ACC112 (cell line): ENCODE measurements around the gene FMO4.
A peak's percentile ranks its signal among the peaks of the same experiment; 100 is the strongest.
"Not testable (repeated sequence)": the region's sequence is repeated elsewhere in the genome, so short reads cannot be mapped to it uniquely, and the experiment has no call there.

Source experiments
- H2AFZ ChIP-seq: fragments of 200-600 bp; sonication (generic); one replicate; pipeline ENCODE4 v1.6.0; 2017; ENCODE audit warnings: antibody characterized with exemption, low read length; ENCODE audit not compliant: unreplicated experiment
- H3K27ac ChIP-seq: fragments of 200-600 bp; sonication (generic); 2 replicates; pipeline ENCODE4 v1.5.1; 2014; ENCODE audit warnings: low read depth, mild to moderate bottlenecking, antibody characterized with exemption, low read length, moderate library complexity
- H3K27me3 ChIP-seq: fragments of 200-600 bp; sonication (generic); 2 replicates; pipeline ENCODE4 v1.6.1; 2014; ENCODE audit warnings: mild to moderate bottlenecking, antibody characterized with exemption, low read length, moderate library complexity, mixed read lengths; ENCODE audit not compliant: insufficient read depth
- H3K36me3 ChIP-seq: fragments of 200-600 bp; sonication (generic); 2 replicates; pipeline ENCODE4 v1.6.1; 2016; ENCODE audit warnings: mild to moderate bottlenecking, antibody characterized with exemption, low read length, moderate library complexity, mixed read lengths; ENCODE audit not compliant: insufficient read depth
- H3K4me1 ChIP-seq: fragments of 200-600 bp; sonication (generic); one replicate; pipeline ENCODE4 v1.6.1; 2016; ENCODE audit warnings: low read length, mixed read lengths; ENCODE audit not compliant: insufficient read depth, unreplicated experiment, control insufficient read depth
- H3K4me3 ChIP-seq: fragments of 200-600 bp; sonication (generic); 2 replicates; pipeline ENCODE4 v1.5.1; 2014; ENCODE audit warnings: mild to moderate bottlenecking, low read depth, low read length
- H3K79me2 ChIP-seq: fragments of 200-600 bp; sonication (generic); one replicate; pipeline ENCODE4 v1.6.0; 2016; ENCODE audit warnings: low read length; ENCODE audit not compliant: control insufficient read depth, unreplicated experiment, insufficient read depth

Gene FMO4

GRCh38 chr1:171292799-171293198, 21.2 kb upstream of the FMO4 start:
- Histone ChIP-seq H3K79me2 (no peaks in the 10 kb centered on the region), H3K4me1 (no peaks in the 10 kb centered on the region), H2AFZ (no peak overlapping the region), H3K36me3 (no peaks in the 10 kb centered on the region), H3K27me3 (peaks cover 23% of the 10 kb centered on the region; the same call in 1 of the 2 replicates), H3K27ac (no peak overlapping the region), H3K4me3 (no peak overlapping the region)

GRCh38 chr1:171295383-171295782, 18.6 kb upstream of the FMO4 start:
- not testable (repeated sequence) for H2AFZ ChIP-seq, H3K4me1 ChIP-seq, H3K79me2 ChIP-seq, H3K36me3 ChIP-seq, H3K4me3 ChIP-seq, H3K27ac ChIP-seq
- peaks cover 38% of the 10 kb centered on the region; the same call in 1 of the 2 replicates for H3K27me3 ChIP-seq

- no peak overlapping the region for H2AFZ ChIP-seq
- H3K79me2 ChIP-seq, result no peaks in the 10 kb centered on the region
- H3K4me3 ChIP-seq, result no peak overlapping the region
- H3K27me3 ChIP-seq, result peaks cover 38% of the 10 kb centered on the region; the same call in 1 of the 2 replicates
- no peaks in the 10 kb centered on the region for H3K36me3 ChIP-seq
- H3K4me1 ChIP-seq, result no peaks in the 10 kb centered on the region
- no peak overlapping the region for H3K27ac ChIP-seq
Observed at GRCh38 chr1:171295821-171296220, 18.2 kb upstream of the FMO4 start.

GRCh38 chr1:171296897-171297296, 17.1 kb upstream of the FMO4 start:
- H3K27ac ChIP-seq, result no peak overlapping the region

GRCh38 chr1:171298696-171299095, 15.3 kb upstream of the FMO4 start:
- H3K27me3 ChIP-seq, result peaks cover 52% of the 10 kb centered on the region; the same call in 1 of the 2 replicates
- H3K27ac ChIP-seq, result no peak overlapping the region
- no peaks in the 10 kb centered on the region for H3K79me2 ChIP-seq
- no peak overlapping the region for H2AFZ ChIP-seq
- 0 out of 2 replicates have a peak, but pooled peaks cover 4% of the 10 kb centered on the region for H3K36me3 ChIP-seq
- H3K4me1 ChIP-seq, result no peaks in the 10 kb centered on the region
- no peak overlapping the region for H3K4me3 ChIP-seq

More at GRCh38 chr1:171296897-171297296, 17.1 kb upstream of the FMO4 start:
- 0 out of 2 replicates have a peak, but pooled peaks cover 4% of the 10 kb centered on the region for H3K36me3 ChIP-seq
- no peaks in the 10 kb centered on the region for H3K4me1 ChIP-seq
- no peaks in the 10 kb centered on the region for H3K79me2 ChIP-seq
- H3K27me3 ChIP-seq, result peaks cover 45% of the 10 kb centered on the region; the same call in 1 of the 2 replicates
- no peak overlapping the region for H3K4me3 ChIP-seq
- H2AFZ ChIP-seq, result no peak overlapping the region

- H3K27me3 ChIP-seq, result peaks cover 50% of the 10 kb centered on the region; the same call in 1 of the 2 replicates
- H3K79me2 ChIP-seq, result no peaks in the 10 kb centered on the region
- no peak overlapping the region for H3K27ac ChIP-seq
- H3K4me1 ChIP-seq, result no peaks in the 10 kb centered on the region
- H3K36me3 ChIP-seq, result 0 out of 2 replicates have a peak, but pooled peaks cover 4% of the 10 kb centered on the region
- H2AFZ ChIP-seq, result no peak overlapping the region
- no peak overlapping the region for H3K4me3 ChIP-seq
Observed at GRCh38 chr1:171299342-171299741, 14.6 kb upstream of the FMO4 start.

GRCh38 chr1:171300401-171300800, 13.6 kb upstream of the FMO4 start:
- Histone ChIP-seq H3K27ac (no peak overlapping the region), H2AFZ (no peak overlapping the region), H3K36me3 (0 out of 2 replicates have a peak, but pooled peaks cover 4% of the 10 kb centered on the region), H3K79me2 (no peaks in the 10 kb centered on the region), H3K4me1 (no peaks in the 10 kb centered on the region), H3K4me3 (no peak overlapping the region), H3K27me3 (peaks cover 48% of the 10 kb centered on the region; the same call in 1 of the 2 replicates)

GRCh38 chr1:171310661-171311087, 3.3 kb upstream of the FMO4 start:
- Histone ChIP-seq H2AFZ (no peak overlapping the region), H3K79me2 (no peaks in the 10 kb centered on the region), H3K4me3 (no peak overlapping the region), H3K4me1 (peaks cover 7% of the 10 kb centered on the region), H3K27me3 (0 out of 2 replicates have a peak, but pooled peaks cover 4% of the 10 kb centered on the region), H3K36me3 (no peaks in the 10 kb centered on the region), H3K27ac (no peak overlapping the region)

GRCh38 chr1:171311771-171312558, 2.0 kb upstream of the FMO4 start:
- no peak overlapping the region for H3K4me3 ChIP-seq
- no peak overlapping the region for H3K27ac ChIP-seq
- H3K27me3 ChIP-seq, result 0 out of 2 replicates have a peak, but pooled peaks cover 4% of the 10 kb centered on the region
- no peaks in the 10 kb centered on the region for H3K79me2 ChIP-seq
- H2AFZ ChIP-seq, result no peak overlapping the region
- H3K36me3 ChIP-seq, result no peaks in the 10 kb centered on the region
- peaks cover 7% of the 10 kb centered on the region for H3K4me1 ChIP-seq

- Histone ChIP-seq H3K36me3 (no peaks in the 10 kb centered on the region), H3K27ac (no peak overlapping the region), H2AFZ (peak overlapping the region; percentile 91)
Observed at GRCh38 chr1:171313319-171313834, 606 bp upstream of the FMO4 start.

More at GRCh38 chr1:171313319-171313834, 606 bp upstream of the FMO4 start:
- Histone ChIP-seq H3K4me1 (peaks cover 7% of the 10 kb centered on the region), H3K79me2 (no peaks in the 10 kb centered on the region), H3K4me3 (peak overlapping the region; percentile 22; the same call in 1 of the 2 replicates), H3K27me3 (0 out of 2 replicates have a peak, but pooled peaks cover 4% of the 10 kb centered on the region)
